Measurements from ENCODE around the gene MCRS1.
"Not testable (repeated sequence)": the region's sequence is repeated elsewhere in the genome, so short reads cannot be mapped to it uniquely, and the experiment has no call there.

Gene MCRS1

DNA sequence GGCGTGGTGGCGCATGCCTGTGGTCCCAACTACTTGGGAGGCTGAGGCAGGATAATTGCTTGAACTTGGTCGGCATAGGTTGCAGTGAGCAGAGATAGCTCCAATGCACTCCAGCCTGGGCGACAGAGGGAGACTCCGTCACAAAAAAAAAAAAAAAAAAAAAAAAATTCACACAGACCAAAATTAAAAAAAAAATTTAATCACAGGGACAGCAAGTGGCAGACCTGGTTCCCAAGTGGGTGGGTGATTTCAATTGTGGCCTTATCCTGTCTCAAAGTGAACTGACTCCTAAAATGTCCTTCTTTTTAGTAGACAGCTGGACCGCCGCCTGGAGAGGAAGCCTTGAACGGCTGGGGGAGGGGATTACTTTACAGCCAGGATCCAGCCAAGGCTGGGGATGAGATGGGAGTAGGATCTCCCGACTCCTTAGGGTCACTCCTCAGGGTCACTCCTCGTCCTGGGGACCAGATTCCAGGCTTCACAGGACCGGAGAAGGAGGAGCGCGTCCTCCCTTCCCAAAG, 30.7 kb downstream of the MCRS1 start:
- DNase-seq (ENCODE audit: insufficient read length, low spot score) (no peak), FAIRE-seq (no peak)
- no peak for TF ChIP-seq TAF1 (IDR thresholded peaks at IDR 0.05; ENCODE audit: low read depth, low read length)

DNA sequence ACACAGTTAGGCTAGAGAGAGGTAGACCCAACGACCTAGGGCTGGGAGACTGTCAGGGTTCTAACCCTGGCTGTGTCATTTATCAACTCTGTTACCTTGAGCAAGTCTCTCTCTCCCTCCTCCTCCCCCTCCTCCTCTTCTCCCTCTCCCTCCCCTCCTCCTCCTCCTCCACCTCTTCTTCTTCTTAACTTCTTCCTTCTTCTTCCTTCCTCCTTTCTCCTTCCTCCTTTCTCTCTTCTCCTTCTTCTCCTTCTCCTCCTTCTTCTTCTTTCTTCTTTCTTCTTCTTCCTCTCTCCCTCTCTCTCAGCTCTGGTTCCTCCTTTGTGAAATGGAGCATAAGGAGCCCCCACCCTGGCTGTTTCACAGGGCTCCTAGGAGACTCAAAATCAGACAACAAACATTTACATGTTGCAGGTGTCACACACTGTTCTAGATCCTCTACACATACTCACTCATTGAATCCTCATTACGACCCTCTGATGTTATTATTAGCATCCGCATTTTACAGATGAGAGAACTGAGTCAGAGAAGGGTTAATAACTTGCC, 31.3 kb downstream of the MCRS1 start:
- no peak for TF ChIP-seq PAX5 (IDR thresholded peaks at IDR 0.05; ENCODE audit: insufficient read depth, low read length, severe bottlenecking)
- no peak for TF ChIP-seq POLR2AphosphoS5 (IDR thresholded peaks at IDR 0.05; ENCODE audit: low read depth, low read length)
- TF ChIP-seq SPI1 (IDR thresholded peaks at IDR 0.05; ENCODE audit: low read depth, low read length), result no peak
- TF ChIP-seq TAF1 (IDR thresholded peaks at IDR 0.05; ENCODE audit: low read depth, low read length), result no peak
- TF ChIP-seq POLR2A (IDR thresholded peaks at IDR 0.05; ENCODE audit: low read depth, low read length), result no peak
- TF ChIP-seq POU2F2 (IDR thresholded peaks at IDR 0.05; ENCODE audit: low read depth, low read length), result no peak
- no peak for FAIRE-seq
- no peak for DNase-seq (ENCODE audit: insufficient read length, low spot score)

DNA sequence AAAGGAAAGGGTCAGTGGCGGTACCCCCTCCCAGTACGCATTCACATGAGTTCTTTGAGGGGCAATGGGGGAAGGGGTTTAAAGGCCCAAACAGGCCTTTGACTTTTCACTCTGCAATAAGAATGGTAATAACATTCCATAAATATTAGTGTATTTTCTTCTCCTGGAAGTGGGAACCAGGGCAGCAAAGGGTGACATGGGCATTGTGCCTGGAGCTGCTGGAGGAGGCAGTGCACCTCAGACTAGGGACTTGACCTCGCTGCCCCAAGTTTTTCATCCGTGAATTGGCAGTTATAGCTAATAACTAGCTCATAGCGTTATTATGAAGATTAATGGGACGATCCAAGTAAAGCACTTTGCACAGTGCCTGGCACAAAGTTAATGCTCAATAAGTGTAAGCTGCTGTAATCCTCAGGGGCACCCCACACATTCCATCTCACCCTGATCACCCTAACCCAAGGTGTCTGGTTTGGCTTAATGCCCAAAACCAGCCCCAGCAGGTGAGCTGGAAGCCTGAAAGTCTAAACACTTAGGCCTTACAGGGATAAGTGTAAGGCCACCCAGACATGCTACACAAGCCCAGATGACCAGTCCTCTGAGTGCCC, 31.9 kb downstream of the MCRS1 start:
- no peak for FAIRE-seq
- TF ChIP-seq TAF1 (IDR thresholded peaks at IDR 0.05; ENCODE audit: low read depth, low read length) (no peak), POLR2A (IDR thresholded peaks at IDR 0.05; ENCODE audit: low read depth, low read length) (no peak)
- no peak for DNase-seq (ENCODE audit: insufficient read length, low spot score)

DNA sequence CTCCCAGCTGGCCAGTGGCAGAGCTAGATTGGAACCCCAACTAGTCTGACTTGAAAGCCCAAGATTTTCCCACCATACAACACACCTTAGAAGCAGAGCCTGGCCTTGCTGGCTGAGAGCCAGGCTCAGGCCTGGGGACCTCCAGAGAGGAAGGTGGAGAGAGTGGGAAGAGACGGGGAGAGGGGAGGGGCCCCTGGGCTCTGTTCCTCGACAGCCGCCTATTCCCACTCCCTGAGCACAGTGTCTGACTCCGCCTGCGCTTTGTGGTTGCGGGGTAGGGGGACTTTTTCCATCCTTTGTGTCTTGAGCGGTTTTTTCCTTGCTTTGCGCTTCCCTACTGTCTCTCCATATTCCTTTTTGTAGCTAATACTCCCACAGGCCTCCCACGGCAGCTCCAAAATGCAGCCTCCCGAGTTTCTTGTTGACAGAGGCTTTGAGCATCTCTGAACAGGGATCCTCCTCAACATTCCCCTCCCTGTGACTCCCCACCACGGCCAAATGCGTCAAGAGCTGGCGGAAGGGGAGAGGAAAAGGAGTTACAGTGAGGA, 33.1 kb downstream of the MCRS1 start:
- FAIRE-seq, result no peak
- no peak for DNase-seq (ENCODE audit: insufficient read length, low spot score)
- TF ChIP-seq POLR2A (IDR thresholded peaks at IDR 0.05; ENCODE audit: low read depth, low read length) (no peak), POU2F2 (IDR thresholded peaks at IDR 0.05; ENCODE audit: low read depth, low read length) (no peak), PAX5 (IDR thresholded peaks at IDR 0.05; ENCODE audit: insufficient read depth, low read length, severe bottlenecking) (no peak), TAF1 (IDR thresholded peaks at IDR 0.05; ENCODE audit: low read depth, low read length) (no peak), POLR2AphosphoS5 (IDR thresholded peaks at IDR 0.05; ENCODE audit: low read depth, low read length) (no peak), SPI1 (IDR thresholded peaks at IDR 0.05; ENCODE audit: low read depth, low read length) (no peak)

DNA sequence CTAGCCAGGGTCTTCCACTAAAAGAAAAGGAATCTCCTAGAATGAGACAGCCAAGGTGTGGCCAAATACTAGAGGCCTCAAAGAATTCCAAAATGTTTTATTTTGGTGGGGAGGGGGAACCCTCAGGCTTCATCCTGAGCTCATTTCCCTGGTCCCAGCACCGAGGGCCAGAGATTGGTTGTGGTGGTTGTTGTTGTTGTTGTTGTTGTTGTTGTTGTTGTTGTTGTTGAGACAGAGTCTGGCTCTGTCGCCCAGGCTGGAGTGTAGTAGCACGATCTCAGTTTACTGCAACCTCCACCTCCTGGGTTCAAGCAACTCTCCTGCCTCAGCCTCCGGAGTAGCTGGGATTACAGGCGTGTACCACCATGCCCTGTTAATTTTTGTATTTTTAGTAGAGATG, 33.8 kb downstream of the MCRS1 start:
- not testable (repeated sequence) for DNase-seq (ENCODE audit: insufficient read length, low spot score); FAIRE-seq

DNA sequence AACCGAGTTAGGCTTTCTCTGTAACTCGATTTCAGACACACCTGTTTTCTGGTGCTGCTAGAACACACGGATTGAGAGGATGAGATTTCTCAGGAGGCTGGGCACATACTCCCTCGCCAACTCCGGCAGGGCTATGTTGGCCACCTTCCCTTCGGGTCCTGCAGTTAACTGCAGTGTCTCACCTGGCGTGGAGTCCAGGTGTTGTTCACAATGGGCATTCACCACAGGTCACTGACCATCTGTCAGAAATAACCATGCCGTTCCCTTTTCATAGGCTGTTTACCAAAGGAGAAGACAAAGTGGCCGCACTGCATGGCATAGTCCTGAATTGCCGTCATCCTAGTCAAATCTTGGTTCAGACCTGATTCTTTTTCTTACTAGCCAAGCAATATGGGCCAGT, 34.6 kb downstream of the MCRS1 start:
- no peak for DNase-seq (ENCODE audit: insufficient read length, low spot score)
- no peak for TF ChIP-seq POU2F2 (IDR thresholded peaks at IDR 0.05; ENCODE audit: low read depth, low read length)
- no peak for TF ChIP-seq POLR2AphosphoS5 (IDR thresholded peaks at IDR 0.05; ENCODE audit: low read depth, low read length)
- no peak for TF ChIP-seq POLR2A (IDR thresholded peaks at IDR 0.05; ENCODE audit: low read depth, low read length)
- no peak for TF ChIP-seq SPI1 (IDR thresholded peaks at IDR 0.05; ENCODE audit: low read depth, low read length)
- TF ChIP-seq TAF1 (IDR thresholded peaks at IDR 0.05; ENCODE audit: low read depth, low read length), result no peak
- TF ChIP-seq PAX5 (IDR thresholded peaks at IDR 0.05; ENCODE audit: insufficient read depth, low read length, severe bottlenecking), result no peak
- no peak for FAIRE-seq

DNA sequence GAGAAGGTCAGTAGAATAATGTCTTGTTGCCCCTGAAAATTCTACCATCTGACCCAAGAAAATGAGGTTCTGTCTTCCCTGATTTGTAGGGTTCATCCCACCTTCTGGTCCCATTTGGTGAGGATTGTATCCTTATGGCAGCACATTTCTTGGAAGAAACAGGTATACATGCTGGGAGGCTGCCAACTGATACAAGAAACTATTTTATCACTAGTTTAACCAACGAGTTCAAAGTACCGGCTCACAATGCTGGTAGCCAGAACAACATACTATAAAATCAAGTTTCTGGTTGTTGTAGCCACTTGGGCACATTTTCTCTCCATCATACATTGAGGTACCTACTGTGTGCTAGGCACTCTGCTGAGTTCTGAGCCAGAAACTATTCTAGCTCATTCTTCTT, 36.2 kb downstream of the MCRS1 start:
- TF ChIP-seq POU2F2 (IDR thresholded peaks at IDR 0.05; ENCODE audit: low read depth, low read length), result no peak
- no peak for TF ChIP-seq SPI1 (IDR thresholded peaks at IDR 0.05; ENCODE audit: low read depth, low read length)
- no peak for TF ChIP-seq POLR2A (IDR thresholded peaks at IDR 0.05; ENCODE audit: low read depth, low read length)
- no peak for TF ChIP-seq PAX5 (IDR thresholded peaks at IDR 0.05; ENCODE audit: insufficient read depth, low read length, severe bottlenecking)
- no peak for TF ChIP-seq TAF1 (IDR thresholded peaks at IDR 0.05; ENCODE audit: low read depth, low read length)
- no peak for TF ChIP-seq POLR2AphosphoS5 (IDR thresholded peaks at IDR 0.05; ENCODE audit: low read depth, low read length)
- FAIRE-seq, result no peak

DNA sequence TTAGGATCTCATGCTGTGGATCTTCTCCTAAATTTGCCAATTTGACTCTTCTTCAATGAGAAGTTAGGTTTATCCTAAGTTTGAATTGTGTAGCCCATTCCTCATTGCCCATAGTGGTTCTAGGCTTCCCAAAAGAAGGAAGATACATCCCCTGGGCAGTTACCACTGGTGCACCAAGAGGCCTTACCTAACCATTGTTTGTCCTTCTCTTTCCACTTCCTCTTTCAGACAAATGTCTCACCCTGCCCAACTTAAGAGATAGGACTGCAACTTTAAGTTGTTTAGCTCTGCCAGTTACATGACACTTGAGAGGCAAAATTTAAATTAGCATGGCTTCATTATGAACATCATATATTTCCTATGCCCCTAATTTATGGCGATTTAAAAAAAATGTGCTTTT, 38.5 kb downstream of the MCRS1 start:
- peak; percentile 22 for DNase-seq (ENCODE audit: insufficient read length, low spot score)
- peak; percentile 96 for TF ChIP-seq SPI1 (IDR thresholded peaks at IDR 0.05; ENCODE audit: low read depth, low read length)
- no peak for TF ChIP-seq POU2F2 (IDR thresholded peaks at IDR 0.05; ENCODE audit: low read depth, low read length)
- no peak for TF ChIP-seq POLR2A (IDR thresholded peaks at IDR 0.05; ENCODE audit: low read depth, low read length)
- no peak for TF ChIP-seq PAX5 (IDR thresholded peaks at IDR 0.05; ENCODE audit: insufficient read depth, low read length, severe bottlenecking)
- TF ChIP-seq TAF1 (IDR thresholded peaks at IDR 0.05; ENCODE audit: low read depth, low read length), result no peak
- FAIRE-seq, result peak; percentile 71

More for the DNA sequence above, 36.2 kb downstream of the MCRS1 start:
- DNase-seq (ENCODE audit: insufficient read length, low spot score), result no peak

DNA sequence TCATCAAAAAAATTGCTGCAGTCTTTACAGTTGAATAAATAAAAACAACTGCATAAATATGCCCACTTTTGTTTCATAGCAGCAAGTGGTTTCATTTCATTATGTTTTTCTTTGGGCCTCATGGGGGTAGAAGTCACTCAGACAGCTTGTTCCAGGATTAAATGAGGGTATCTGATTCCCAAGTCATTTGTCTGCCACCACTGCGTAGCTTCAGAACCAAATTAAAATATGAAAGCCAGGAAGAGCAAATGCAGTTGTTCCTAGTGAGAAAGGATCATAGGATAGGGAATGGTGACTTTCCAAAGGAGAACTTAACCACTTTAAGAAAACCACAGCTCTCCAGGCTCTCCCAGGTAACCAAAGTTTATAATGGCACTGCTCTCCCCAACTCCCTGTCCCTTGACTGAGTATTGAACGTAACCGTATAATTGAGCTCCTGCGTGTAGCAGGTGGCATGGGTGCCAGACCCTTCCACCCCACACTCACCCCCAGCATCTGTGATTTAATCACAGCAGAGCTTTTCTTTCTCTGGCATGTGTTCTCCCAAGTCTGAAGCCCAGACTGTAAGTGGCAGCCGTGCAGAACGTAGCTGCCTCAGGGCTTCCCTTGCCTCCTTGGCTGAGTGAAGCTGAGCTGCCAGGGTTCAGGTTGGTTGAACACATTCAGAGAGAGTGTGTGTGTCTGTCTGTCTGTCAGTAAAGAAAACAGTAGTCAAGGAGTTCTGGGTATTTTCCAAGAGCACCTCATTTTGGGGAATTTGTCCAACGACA, 40.4 kb downstream of the MCRS1 start:
- DNase-seq (ENCODE audit: insufficient read length, low spot score), result no peak
- no peak for TF ChIP-seq POLR2A (IDR thresholded peaks at IDR 0.05; ENCODE audit: low read depth, low read length)
- TF ChIP-seq TAF1 (IDR thresholded peaks at IDR 0.05; ENCODE audit: low read depth, low read length), result no peak
- no peak for TF ChIP-seq SPI1 (IDR thresholded peaks at IDR 0.05; ENCODE audit: low read depth, low read length)
- TF ChIP-seq POU2F2 (IDR thresholded peaks at IDR 0.05; ENCODE audit: low read depth, low read length), result no peak
- TF ChIP-seq PAX5 (IDR thresholded peaks at IDR 0.05; ENCODE audit: insufficient read depth, low read length, severe bottlenecking), result no peak
- TF ChIP-seq POLR2AphosphoS5 (IDR thresholded peaks at IDR 0.05; ENCODE audit: low read depth, low read length), result no peak
- no peak for FAIRE-seq

DNA sequence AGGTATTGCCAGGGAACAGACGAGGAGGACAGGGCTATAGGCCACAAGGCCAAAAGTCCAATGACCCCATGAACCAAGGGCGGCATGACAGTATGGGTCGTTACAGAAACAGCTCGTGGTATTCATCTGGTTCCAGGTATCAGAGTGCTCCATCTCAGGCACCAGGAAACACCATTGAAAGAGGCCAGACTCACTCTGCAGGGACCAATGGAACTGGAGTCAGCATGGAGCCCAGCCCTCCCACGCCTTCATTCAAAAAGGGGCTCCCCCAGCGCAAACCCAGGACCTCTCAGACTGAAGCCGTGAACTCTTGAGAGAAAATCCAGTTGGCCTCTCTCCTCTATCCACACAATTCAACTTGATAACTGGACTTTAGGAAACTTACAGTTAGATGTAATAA, 42.0 kb downstream of the MCRS1 start:
- no peak for TF ChIP-seq POLR2A (IDR thresholded peaks at IDR 0.05; ENCODE audit: low read depth, low read length)
- no peak for TF ChIP-seq PAX5 (IDR thresholded peaks at IDR 0.05; ENCODE audit: insufficient read depth, low read length, severe bottlenecking)
- TF ChIP-seq SPI1 (IDR thresholded peaks at IDR 0.05; ENCODE audit: low read depth, low read length), result no peak
- no peak for TF ChIP-seq POLR2AphosphoS5 (IDR thresholded peaks at IDR 0.05; ENCODE audit: low read depth, low read length)
- TF ChIP-seq TAF1 (IDR thresholded peaks at IDR 0.05; ENCODE audit: low read depth, low read length), result no peak
- no peak for TF ChIP-seq POU2F2 (IDR thresholded peaks at IDR 0.05; ENCODE audit: low read depth, low read length)

More for the DNA sequence above, 42.0 kb downstream of the MCRS1 start:
- DNase-seq (ENCODE audit: insufficient read length, low spot score), result no peak
- FAIRE-seq, result no peak
